Activated effector memory CD4-positive, alpha-beta T cell treated with anti-CD3 and anti-CD28 coated beads, Interleukin-2, amount 50 U/mL, for 16 hours (primary cell): ENCODE results near the gene TTC7B.

Experiments
- DNase-seq: peaks from one replicate; pipeline ENCODE4 v3.0.0-alpha.2; 2020

The TTC7B gene

GRCh38 chr14:90804292-90805083, 11.7 kb downstream of the TTC7B start:
- DNase-seq = no peak

- DNase-seq = no peak
These were observed 13.0 kb downstream of the TTC7B start for GRCh38 chr14:90803249-90803648.

- DNase-seq = no peak
These were observed 16.8 kb downstream of the TTC7B start for GRCh38 chr14:90799420-90799819.

- no peak for DNase-seq
These were observed 18.3 kb downstream of the TTC7B start for GRCh38 chr14:90797919-90798318.

GRCh38 chr14:90797451-90797850, 18.8 kb downstream of the TTC7B start:
- DNase-seq = no peak

- no peak for DNase-seq
These were observed 19.9 kb downstream of the TTC7B start for GRCh38 chr14:90796329-90796728.

- no peak for DNase-seq
These were observed 20.5 kb downstream of the TTC7B start for GRCh38 chr14:90795744-90796143.

GRCh38 chr14:90791486-90791885, 24.7 kb downstream of the TTC7B start:
- DNase-seq = no peak

GRCh38 chr14:90788031-90788430, 28.2 kb downstream of the TTC7B start:
- no peak for DNase-seq

- no peak for DNase-seq
These were observed 30.3 kb downstream of the TTC7B start for GRCh38 chr14:90785876-90786450.

GRCh38 chr14:90785471-90785870, 30.8 kb downstream of the TTC7B start:
- DNase-seq = no peak

GRCh38 chr14:90784621-90785270, 31.5 kb downstream of the TTC7B start:
- DNase-seq = no peak

- DNase-seq = no peak
These were observed 32.9 kb downstream of the TTC7B start for GRCh38 chr14:90783344-90783743.

GRCh38 chr14:90782892-90783291, 33.3 kb downstream of the TTC7B start:
- no peak for DNase-seq

- DNase-seq = no peak
These were observed 34.4 kb downstream of the TTC7B start for GRCh38 chr14:90781876-90782275.

- no peak for DNase-seq
These were observed 34.9 kb downstream of the TTC7B start for GRCh38 chr14:90781344-90781761.

GRCh38 chr14:90780519-90780918, 35.7 kb downstream of the TTC7B start:
- DNase-seq = no peak

- DNase-seq = no peak
These were observed 37.5 kb downstream of the TTC7B start for GRCh38 chr14:90778571-90779255.

- DNase-seq = no peak
These were observed 38.3 kb downstream of the TTC7B start for GRCh38 chr14:90777830-90778485.

GRCh38 chr14:90777358-90777757, 38.9 kb downstream of the TTC7B start:
- no peak for DNase-seq

- no peak for DNase-seq
These were observed 40.8 kb downstream of the TTC7B start for GRCh38 chr14:90775441-90775840.

GRCh38 chr14:90774316-90774715, 41.9 kb downstream of the TTC7B start:
- no peak for DNase-seq

GRCh38 chr14:90773705-90774104, 42.5 kb downstream of the TTC7B start:
- DNase-seq = no peak
